Stimulated activated CD4-positive, alpha-beta T cell treated with anti-CD3 and anti-CD28 coated beads, TNF-alpha, amount 100 ng/mL, for 4 hours (primary cell): ENCODE data around the gene CDHR3.
"Not testable (repeated sequence)": the region's sequence is repeated elsewhere in the genome, so short reads cannot be mapped to it uniquely, and the experiment has no call there.

Experiments
- DNase-seq, 3 experiments: peaks; one replicate each; pipeline ENCODE4 v3.0.0-alpha.2; 2020; ENCODE audit warnings: low read depth in 3 of 3

CDHR3 gene, protein sequence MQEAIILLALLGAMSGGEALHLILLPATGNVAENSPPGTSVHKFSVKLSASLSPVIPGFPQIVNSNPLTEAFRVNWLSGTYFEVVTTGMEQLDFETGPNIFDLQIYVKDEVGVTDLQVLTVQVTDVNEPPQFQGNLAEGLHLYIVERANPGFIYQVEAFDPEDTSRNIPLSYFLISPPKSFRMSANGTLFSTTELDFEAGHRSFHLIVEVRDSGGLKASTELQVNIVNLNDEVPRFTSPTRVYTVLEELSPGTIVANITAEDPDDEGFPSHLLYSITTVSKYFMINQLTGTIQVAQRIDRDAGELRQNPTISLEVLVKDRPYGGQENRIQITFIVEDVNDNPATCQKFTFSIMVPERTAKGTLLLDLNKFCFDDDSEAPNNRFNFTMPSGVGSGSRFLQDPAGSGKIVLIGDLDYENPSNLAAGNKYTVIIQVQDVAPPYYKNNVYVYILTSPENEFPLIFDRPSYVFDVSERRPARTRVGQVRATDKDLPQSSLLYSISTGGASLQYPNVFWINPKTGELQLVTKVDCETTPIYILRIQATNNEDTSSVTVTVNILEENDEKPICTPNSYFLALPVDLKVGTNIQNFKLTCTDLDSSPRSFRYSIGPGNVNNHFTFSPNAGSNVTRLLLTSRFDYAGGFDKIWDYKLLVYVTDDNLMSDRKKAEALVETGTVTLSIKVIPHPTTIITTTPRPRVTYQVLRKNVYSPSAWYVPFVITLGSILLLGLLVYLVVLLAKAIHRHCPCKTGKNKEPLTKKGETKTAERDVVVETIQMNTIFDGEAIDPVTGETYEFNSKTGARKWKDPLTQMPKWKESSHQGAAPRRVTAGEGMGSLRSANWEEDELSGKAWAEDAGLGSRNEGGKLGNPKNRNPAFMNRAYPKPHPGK

DNA sequence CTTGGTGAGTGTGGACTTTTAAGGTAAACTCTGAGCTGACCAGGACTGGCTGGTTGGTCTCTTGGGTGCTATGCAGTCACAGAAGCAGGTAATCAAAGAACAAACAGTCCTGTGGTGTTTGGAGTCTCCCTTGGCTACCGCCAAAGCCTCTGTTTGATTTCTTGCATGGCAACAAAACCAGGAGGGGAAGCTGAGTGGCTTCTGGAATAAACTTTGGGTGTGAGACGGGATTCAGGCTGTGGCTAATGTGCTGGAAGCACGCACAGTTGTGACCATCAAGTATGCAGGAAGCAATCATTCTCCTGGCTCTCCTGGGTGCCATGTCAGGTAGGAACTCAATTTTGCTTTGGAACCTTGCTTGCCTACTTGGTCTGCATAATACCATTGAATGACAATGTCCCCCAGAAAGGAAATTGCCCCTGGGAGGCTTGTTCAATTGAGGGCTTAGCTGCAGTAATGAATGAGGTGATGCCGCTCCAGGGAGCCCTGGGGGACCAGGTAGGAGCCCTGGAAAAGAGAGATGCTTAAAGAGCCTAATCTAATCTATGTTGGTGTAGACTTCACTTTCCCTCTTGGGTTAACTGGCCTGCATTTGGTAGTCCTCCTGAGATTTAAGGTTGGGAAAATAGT lies at the start of gene CDHR3:
Gene CDHR3, plus strand, starts transcription at position 227 of the 630 bp plus-strand sequence. Its CDS starts 55 bp downstream, at position 282.
- no peak for DNase-seq

DNA sequence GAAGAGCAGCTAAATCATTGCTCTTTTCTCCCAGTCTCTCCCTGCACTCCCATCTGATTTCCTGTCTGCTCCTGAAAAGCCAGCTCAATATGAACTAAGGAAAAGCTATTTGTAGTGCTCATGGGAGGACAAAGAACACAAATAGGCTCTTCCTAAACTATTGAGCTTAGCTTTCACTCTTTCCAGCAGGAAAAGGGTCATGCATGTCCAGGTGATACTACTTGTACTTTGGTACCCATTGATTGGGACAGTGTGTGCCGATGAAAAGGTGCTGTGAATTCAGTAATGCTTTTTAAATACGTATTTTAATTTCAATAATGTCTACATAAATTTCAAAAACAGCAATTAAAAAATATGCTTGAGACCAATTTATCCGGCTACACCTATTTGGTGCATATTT lies 49.1 kb upstream of the CDHR3 start:
- no peak for DNase-seq

DNA sequence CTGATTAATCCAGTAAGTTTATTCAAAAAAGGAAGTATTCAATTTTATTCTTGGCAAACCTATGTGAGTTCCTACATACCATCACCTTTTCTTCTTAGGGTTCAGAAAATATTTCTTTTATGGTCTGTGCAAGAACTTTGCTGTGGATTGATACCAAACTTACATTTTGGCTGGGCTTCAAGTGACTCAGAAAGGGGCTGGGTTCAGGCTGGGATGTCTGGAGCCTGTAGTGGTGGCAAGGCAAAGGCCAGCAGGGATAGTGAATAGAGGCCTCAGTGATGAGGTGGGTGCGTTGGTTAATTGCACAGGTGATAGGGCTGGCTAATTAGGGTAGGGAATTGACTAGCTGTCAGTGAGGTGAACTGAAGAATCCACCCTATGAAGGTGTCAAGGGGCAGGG lies 46.5 kb upstream of the CDHR3 start:
- DNase-seq, result no peak

DNA sequence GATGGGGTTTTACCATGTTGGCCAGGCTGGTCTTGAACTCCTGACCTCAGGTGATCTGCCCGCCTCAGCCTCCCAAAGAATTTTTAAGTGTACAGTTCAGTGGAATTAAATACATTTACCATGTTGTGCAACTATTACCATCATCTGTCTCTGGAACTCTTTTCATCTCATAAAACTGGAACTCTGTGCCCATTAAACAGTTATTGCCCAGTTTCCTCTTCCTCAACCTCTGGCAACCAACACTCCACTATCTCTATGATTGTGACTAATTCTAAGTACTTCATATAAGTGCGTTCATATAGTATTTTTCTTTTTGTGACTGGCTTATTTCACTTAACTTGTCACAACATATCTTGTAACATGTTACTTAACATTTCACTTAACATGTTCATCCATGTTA lies 45.4 kb upstream of the CDHR3 start:
- DNase-seq, result no peak

DNA sequence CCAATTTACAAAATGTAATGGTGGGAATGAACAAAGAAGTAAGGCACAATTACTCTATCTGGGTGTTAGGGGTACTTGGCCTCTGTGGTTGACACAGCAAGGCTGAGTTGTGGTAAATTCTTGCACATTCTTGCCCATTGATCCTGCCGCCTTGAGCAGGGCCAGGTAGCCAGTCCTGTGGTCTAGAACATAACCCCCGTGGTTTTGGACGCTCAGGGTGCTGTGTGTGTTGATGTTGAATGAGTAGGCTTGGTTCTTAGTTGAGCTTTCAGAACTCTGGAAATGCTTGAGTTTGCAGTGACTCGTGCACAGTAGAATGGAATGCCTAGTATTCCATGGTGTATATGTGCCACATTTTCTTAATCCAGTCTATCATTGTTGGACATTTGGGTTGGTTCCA lies 42.3 kb upstream of the CDHR3 start:
- DNase-seq, result no peak

DNA sequence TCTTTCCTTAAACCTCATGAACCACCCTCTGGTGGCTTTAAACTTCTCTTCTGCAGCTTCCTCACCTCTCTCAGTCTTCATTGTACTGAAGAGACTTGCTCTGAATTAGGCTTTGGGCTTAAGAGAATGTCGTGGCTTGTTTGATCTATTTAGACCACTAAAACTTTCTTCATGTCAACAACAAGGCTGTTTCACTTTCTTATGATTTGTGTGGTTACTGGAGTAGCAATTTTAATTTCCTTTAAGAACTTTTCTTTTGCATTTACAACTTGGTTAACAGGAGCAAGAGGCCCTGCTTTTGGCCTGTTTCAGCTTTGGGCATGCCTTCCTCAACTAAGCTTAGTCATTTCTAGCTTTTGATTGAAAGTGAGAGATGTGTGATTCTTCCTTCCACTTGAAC lies 38.1 kb upstream of the CDHR3 start:
- DNase-seq, result no peak

DNA sequence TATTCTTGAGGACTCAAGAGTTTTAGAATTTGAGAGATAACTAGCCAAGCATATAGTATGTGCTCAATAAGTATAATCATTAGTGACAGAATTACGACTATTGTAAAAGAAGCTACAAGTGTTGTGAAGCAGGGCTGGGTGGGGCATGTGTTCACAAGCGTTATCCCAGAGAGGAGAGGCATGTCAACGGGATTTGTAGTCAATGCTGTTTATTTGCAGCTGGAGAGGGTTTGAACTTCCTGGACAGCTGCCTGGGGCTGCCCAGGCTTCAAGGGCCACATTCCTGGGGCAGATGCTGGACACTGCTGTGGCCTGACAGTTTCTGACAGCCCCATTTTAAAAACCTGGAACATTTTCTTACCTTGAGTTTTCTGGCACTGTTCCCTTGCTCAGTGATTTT lies 36.9 kb upstream of the CDHR3 start:
- no peak for DNase-seq

DNA sequence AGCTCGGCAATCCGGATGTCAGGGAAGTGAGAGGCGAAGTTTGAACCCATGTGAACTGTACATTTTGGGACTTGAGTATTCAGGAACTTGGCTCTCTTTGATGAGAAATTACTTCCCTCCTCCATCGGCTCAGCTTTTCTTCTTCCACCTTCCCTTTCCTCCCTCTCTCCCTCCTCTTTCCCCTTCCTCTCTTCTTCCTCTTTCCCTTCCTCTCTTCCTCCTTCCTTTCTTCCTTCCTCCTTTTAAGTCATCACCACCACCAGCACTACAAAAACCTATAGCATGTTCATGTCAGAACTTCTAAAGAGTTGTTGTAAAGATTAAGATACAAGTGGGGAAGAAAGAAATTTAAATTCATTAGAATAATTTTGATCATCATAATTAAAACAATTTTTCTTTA lies 31.9 kb upstream of the CDHR3 start:
- no peak for DNase-seq

DNA sequence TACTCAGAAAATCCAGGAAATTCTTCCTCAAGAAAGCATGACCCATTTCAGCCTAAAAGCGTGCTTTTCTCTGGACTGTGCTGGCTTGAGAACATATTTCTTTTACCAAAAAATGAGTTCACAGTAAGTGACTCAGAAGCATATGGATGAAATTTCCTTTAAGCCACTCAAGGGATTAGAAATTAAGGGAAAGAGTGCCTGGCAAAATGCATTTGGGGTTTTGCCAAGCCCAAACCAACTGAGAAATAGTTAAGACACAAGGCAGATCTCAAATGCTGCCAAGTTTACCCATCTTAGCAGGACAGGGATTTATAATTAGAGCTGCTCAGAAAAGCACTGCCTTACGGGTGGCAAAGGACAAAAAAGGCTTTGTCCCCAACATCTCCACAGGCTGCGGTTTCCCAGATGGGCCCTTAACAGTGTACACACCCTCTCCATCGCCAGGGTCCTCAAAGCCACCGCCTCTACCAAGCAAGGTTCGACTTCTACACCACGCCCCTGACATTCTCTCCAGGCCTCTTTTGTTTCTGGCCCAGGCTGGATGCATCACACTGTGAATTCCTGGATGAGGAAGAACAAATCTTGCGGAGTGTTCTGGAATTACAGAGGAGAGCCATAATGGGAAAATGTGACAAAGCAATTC lies 30.1 kb upstream of the CDHR3 start:
- DNase-seq, result no peak

DNA sequence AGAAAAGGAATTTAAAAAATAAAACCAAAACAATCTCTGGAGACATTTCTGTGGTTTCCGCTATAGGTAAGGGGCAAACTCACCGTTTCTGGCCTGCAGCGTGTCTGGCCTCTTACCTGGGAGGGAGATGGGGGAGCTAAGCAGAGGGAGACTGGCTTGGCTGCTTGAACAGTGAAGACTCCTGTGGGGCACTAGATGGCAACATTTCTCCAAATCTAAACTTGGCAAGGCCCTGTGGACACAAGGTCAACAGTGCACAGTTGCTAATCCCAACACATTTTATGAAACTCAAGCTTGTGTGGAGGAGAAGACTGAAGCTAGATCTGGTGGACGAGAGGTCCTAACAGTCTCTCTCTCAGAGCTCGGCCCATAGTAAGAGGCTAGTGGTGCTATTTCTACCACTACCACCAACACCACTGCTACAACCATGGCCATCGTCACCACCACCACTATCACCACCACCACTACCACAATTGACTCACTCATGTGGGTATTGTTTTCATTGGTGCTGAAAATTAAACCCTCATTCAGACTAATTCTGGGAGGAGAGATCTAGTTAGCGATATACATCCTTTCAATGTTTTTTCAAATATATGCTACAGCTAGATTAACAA lies 28.4 kb upstream of the CDHR3 start:
- no peak for DNase-seq

DNA sequence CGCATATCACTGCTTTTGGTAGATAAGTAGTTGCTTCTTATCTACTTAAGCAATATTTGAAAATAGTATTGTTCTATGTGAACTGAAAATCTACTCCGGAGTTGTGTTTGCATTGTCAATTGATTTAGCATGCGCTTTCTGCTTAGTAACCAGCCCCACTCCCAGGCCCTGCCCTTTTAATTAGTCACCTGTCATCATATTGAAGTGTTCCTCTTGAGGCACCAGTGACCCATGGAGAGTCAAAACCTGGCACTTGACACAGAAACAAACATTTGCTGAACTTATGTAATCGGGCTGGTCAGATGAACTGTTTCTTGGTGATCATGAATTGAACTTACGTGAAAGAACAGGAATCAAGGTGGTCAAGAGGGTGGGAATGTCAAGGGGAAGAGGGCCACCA lies 27.8 kb upstream of the CDHR3 start:
- no peak for DNase-seq

DNA sequence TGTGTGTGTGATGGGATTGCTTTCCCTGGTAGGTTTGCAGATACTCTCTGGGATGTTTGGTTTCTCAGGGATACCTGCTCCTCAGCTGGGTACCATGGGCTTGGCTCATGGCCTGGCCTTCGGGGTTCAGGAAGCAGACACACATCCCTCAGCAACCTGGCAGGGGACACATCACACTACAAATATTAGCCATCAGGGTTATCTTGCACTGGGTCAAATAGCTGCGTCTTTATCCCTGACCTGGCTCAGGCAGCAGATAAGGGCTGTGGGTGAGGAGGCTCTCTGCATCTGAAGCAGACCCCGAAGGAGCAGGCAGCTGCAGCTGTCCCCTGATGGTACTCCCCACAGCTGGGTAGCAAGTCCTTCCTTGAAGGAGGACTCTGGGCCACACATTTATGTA lies 25.7 kb upstream of the CDHR3 start:
- no peak for DNase-seq

DNA sequence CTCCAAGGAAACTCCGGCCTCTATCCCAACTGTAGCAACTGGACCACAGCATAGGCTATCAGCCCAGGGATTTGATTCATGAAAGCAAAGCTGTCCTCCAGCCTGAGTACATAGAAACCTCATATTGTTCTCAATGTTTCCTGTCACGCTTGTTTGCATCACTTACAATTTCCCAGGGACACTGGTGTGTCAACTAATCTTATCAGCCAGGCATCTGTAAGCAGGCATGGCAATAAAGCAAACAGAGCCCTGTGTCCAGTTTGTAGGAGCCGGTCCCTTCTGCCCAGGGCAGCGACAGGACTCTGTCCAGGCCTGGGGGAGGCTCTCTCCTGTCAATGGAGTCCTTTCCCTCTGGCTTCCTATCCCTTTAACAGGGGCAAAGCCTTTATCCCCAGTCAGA lies 23.0 kb upstream of the CDHR3 start:
- DNase-seq, result no peak

DNA sequence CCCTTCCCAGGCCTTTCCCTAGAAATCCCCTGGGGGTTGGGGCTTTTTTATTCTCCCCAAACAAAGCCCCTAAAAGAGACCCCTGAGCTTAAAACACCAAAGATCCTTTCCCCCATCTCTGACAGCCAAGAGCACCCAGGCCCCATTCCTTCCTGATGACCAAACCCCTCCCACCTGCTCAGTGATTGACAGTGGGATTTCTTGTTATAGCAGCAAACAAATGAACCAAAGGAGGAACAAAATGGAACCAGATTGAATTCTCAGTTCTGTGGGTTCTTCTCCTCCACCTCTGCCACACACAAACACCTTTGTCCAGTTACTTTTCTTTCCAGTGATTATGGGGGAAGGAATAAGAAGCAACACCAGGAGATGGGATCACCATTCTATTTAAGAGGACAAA lies 21.5 kb upstream of the CDHR3 start:
- DNase-seq, result no peak

DNA sequence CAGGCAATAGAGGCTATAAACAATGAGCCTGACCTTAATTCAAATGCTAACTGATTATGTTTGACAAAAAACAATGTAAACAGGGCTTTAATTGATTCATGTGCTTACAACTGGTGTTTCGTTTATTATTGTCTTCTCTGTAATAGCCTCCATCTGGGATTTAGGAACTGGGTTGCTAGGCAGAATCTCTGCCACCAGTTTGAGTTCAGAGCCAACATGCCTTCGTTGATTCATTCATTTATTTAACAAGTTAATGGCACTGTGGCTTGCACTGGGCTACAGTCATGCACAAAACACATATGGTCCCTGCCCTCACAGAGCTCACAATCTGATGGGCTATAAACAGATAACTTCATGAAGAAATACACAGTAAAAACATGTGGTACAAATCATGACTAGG lies 19.6 kb upstream of the CDHR3 start:
- DNase-seq, result no peak

DNA sequence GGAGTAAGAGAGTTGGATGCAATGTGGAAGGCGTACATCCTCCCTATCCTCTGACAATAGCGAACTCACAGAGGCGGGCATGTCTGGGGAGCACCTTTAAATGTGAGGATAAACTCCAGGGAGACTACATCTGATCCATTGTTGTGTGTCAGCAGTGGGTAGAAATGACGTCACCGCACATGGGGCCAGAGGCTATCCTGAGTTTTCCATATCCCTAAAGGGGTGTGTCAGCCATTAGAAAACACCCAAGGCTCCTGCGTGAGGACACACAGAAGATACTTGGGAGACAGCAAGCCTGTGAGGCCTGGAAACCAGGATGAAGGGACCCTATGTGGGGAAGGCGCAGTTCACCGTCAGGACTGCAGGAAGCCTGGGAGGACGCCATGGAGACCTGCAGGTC lies 17.2 kb upstream of the CDHR3 start:
- DNase-seq, result no peak

DNA sequence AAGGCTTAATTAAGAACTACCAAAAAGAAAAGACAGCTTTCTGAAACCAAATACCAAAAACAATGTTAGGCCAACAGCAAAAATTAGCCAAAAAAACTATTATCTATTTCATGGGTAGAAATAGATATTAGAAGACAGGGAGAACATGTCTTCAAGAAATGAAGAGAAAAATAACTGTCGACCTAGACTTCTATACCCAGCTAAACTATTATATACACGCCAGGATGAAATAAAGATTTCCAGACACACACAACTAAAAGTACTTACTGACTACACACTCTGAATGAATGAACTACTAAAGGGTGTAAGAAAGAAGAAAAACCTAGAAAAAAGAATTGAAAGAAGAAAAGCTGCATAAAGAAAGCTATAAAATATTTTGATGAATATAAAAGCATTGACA lies 11.5 kb upstream of the CDHR3 start:
- DNase-seq, result no peak

DNA sequence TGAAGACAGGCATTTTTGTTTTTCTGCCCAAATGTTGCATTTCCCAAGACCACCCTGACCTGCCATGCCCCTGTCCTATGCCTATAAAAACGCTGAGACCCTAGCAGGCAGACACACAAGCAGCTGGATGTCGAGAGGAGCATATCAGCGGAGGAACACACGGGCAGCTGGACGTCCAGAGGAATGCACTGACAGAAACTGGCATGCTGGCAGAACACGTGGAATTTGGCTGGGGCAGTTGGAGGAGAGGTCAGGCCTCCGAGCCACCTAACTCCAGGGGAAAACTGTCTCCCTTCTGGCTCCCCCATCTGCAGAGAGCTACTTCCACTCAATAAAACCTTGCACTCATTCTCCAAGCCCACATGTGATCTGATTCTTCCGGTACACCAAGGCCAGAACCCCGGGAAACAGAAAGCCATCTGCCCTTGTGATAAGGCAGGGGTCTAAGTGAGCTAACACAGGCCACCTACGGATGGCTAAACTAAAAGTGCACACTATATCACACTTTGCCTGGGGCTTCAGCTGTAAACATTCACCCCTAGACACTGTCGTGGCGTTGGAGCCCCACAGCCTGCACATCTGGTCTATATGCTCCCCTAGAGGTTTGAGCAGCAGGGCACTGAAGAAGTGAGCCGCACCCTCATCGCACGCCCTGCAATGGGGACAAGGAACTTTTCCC lies 10.0 kb upstream of the CDHR3 start:
- DNase-seq, result no peak

DNA sequence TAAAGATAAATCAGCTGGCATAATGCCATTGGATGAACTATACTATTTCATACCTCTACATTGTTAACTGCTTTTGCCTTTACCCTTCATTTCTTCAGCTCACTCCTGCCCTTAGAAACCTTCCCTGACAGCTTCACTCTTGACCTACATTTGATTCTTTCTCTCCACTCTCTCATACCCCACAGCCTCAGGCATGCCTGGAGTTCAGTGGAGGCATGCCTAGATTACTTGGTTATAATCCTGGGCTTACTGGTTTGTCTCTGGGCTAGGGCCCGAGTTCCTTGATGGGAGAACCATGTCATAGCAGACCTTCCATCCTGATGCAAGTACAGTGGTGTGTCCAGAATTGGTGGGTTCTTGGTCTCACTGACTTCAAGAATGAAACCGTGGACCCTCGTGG lies 8.4 kb upstream of the CDHR3 start:
- no peak for DNase-seq

DNA sequence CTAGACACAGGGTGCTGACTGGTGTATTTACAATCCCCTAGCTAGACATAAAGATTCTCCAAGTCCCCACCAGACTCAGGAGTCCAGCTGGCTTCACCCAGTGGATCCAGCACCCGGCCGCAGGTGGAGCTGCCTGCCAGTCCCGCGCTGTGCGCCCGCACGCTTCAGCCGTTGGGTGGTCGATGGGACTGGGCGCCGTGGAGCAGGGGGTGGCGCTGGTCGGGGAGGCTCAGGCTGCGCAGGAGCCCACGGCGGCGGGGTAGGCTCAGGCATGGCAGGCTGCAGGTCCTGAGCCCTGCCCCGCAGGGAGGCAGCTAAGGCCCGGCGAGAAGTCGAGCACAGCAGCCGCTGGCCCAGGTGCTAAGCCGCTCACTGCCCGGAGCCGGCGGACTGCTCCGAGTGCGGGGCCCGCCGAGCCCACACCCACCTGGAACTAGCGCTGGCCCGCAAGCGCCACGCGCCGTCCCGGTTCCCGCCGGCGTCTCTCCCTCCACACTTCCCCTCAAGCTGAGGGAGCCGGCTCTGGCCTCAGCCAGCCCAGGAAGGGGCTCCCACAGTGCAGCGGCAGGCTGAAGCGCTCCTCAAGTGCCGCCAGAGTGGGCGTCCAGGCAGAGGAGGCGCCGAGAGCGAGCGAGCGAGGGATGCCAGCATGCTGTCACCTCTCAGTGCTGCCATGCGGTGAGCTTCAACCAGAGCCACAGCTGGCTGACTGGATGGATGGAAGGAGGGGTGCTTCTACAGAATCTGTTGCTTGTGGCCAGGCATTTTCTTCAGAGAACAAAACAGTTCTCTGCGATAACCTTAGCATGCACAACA lies 7.2 kb upstream of the CDHR3 start:
- DNase-seq, result not testable (repeated sequence)
